Measurements from ENCODE around the gene TRAPPC2.

TRAPPC2 gene

DNA sequence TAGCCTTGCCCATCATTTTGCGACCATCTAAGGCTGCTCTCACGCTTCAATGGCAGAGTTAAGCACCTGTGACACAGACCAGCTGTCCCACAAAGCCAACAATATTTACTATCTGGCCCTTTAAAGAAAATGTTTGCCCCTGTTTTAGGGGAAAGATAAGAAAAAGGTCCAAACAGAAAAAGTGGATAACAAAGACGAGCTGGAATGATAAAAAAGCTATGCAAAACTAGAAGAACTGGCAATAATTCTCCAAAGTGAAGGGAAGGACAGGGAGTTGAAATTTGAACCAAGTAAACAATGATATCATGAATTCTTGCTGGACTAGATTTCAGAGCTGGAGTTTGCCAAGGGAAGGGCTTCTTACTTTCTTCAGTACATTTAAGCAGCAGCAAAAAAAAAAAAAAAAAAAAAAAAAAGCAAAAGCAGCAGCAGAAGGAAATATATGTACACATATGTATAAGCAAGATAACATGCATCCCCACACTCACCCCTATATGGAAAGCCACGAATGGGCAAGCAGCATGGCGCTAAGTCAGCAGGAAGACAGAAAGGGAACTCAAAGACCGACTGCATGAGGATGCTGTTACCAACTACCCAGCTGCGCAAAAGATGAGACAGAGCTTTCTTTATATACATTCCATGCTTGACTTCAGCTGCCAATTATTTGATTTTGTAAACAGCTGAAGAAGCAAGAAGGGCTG lies 12.5 kb downstream of the TRAPPC2 start:
- no peaks in the 10 kb centered on the region for H3K9me3 ChIP-seq (ENCODE audit: severe bottlenecking)
- H3K4me1 ChIP-seq (ENCODE audit: insufficient read depth, poor library complexity, severe bottlenecking), result no peaks in the 10 kb centered on the region
- no peaks in the 10 kb centered on the region for H3K27me3 ChIP-seq (ENCODE audit: insufficient read depth, poor library complexity, severe bottlenecking)
- H3K27ac ChIP-seq (ENCODE audit: poor library complexity, severe bottlenecking), result no peak overlapping the region
- no peak overlapping the region for H3K4me3 ChIP-seq (ENCODE audit: severe bottlenecking)
- ATAC-seq (ENCODE audit: low read depth) (no peak), DNase-seq (ENCODE audit: low spot score) (no peak)
- H3K36me3 ChIP-seq (ENCODE audit: low read depth), result no peaks in the 10 kb centered on the region
- TF ChIP-seq, protein P1, sequence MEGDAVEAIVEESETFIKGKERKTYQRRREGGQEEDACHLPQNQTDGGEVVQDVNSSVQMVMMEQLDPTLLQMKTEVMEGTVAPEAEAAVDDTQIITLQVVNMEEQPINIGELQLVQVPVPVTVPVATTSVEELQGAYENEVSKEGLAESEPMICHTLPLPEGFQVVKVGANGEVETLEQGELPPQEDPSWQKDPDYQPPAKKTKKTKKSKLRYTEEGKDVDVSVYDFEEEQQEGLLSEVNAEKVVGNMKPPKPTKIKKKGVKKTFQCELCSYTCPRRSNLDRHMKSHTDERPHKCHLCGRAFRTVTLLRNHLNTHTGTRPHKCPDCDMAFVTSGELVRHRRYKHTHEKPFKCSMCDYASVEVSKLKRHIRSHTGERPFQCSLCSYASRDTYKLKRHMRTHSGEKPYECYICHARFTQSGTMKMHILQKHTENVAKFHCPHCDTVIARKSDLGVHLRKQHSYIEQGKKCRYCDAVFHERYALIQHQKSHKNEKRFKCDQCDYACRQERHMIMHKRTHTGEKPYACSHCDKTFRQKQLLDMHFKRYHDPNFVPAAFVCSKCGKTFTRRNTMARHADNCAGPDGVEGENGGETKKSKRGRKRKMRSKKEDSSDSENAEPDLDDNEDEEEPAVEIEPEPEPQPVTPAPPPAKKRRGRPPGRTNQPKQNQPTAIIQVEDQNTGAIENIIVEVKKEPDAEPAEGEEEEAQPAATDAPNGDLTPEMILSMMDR (IDR thresholded peaks at IDR 0.05; ENCODE audit: poor library complexity, severe bottlenecking), result no peak

- H3K9me3 ChIP-seq (ENCODE audit: severe bottlenecking), result no peaks in the 10 kb centered on the region
- H3K27me3 ChIP-seq (ENCODE audit: insufficient read depth, poor library complexity, severe bottlenecking), result no peaks in the 10 kb centered on the region
- TF ChIP-seq, protein P1 (IDR thresholded peaks at IDR 0.05; ENCODE audit: poor library complexity, severe bottlenecking), result no peak
- H3K4me1 ChIP-seq (ENCODE audit: insufficient read depth, poor library complexity, severe bottlenecking), result no peaks in the 10 kb centered on the region
- no peak for ATAC-seq (ENCODE audit: low read depth)
- peaks cover 2% of the 10 kb centered on the region for H3K36me3 ChIP-seq (ENCODE audit: low read depth)
- no peak overlapping the region for H3K4me3 ChIP-seq (ENCODE audit: severe bottlenecking)
- H3K27ac ChIP-seq (ENCODE audit: poor library complexity, severe bottlenecking), result no peak overlapping the region
- DNase-seq (ENCODE audit: low spot score), result no peak
These were observed 13.0 kb downstream of the TRAPPC2 start for GRCh38 chrX:13721371-13721770.

DNA sequence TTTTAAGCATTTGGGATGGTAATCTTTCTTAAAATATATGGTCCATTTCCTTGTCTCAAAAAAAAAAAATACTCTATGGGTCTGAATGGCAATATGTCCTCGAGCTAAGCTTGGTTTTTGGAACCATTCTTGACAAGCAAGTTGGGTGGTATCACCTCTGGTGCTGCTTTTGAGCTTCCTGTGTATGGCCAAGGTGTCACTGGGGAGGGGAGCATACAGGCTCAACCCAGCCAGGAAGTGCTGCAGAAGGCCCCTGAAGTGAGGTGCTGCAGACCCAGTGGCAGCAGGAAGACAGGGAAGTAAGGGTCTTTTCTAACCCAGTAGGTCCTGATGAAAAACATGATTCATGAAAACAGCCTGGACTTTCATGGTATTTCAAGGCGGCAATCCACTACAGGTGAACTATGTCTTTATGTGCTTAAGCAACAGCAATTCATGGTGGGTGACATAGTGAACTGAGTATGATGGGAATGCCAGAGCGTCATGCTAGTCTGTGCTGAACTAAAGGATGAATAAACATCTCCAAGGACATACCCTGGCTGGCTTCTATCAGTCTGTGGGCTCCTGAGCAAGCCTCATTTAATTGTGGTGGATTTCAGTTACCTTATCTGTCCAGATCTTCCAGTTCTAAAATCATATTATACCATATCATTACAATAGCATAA lies 15.1 kb downstream of the TRAPPC2 start:
- ATAC-seq (ENCODE audit: low read depth), result no peak
- peaks cover 10% of the 10 kb centered on the region for H3K36me3 ChIP-seq (ENCODE audit: low read depth)

GRCh38 chrX:13717700-13718472 lies 16.5 kb downstream of the TRAPPC2 start:
- Histone ChIP-seq H3K27me3 (ENCODE audit: insufficient read depth, poor library complexity, severe bottlenecking) (no peaks in the 10 kb centered on the region), H3K4me3 (ENCODE audit: severe bottlenecking) (no peak overlapping the region), H3K4me1 (ENCODE audit: insufficient read depth, poor library complexity, severe bottlenecking) (no peaks in the 10 kb centered on the region), H3K9me3 (ENCODE audit: severe bottlenecking) (no peaks in the 10 kb centered on the region), H3K36me3 (ENCODE audit: low read depth) (peaks cover 10% of the 10 kb centered on the region), H3K27ac (ENCODE audit: poor library complexity, severe bottlenecking) (no peak overlapping the region)
- TF ChIP-seq, protein P1 (IDR thresholded peaks at IDR 0.05; ENCODE audit: poor library complexity, severe bottlenecking), result no peak
- DNase-seq (ENCODE audit: low spot score), result no peak
- ATAC-seq (ENCODE audit: low read depth), result no peak

More for the DNA sequence above, 15.1 kb downstream of the TRAPPC2 start:
- no peak for DNase-seq (ENCODE audit: low spot score)
- H3K27me3 ChIP-seq (ENCODE audit: insufficient read depth, poor library complexity, severe bottlenecking), result no peaks in the 10 kb centered on the region
- no peak overlapping the region for H3K4me3 ChIP-seq (ENCODE audit: severe bottlenecking)
- no peaks in the 10 kb centered on the region for H3K9me3 ChIP-seq (ENCODE audit: severe bottlenecking)
- TF ChIP-seq, protein P1 (IDR thresholded peaks at IDR 0.05; ENCODE audit: poor library complexity, severe bottlenecking), result no peak
- no peak overlapping the region for H3K27ac ChIP-seq (ENCODE audit: poor library complexity, severe bottlenecking)
- no peaks in the 10 kb centered on the region for H3K4me1 ChIP-seq (ENCODE audit: insufficient read depth, poor library complexity, severe bottlenecking)

Measured in RWPE2 (cell line).